Heart left ventricle (tissue), 13 donors: ENCODE measurements around the gene CUL5.

Experiments
- POLR2A ChIP-seq, 2 donors: fragments of 450-650 bp; IDR thresholded peaks; one replicate each; pipeline ENCODE4 v1.6.1; 2017; ENCODE audit warnings: antibody characterized with exemption in 2 of 2, mild to moderate bottlenecking in 2 of 2, moderate library complexity in 2 of 2
- TF ChIP-seq, protein P1 (sequence below), 12 donors: fragments of 200-600 bp; sonication (generic) in 4 of 12; IDR thresholded peaks; one replicate each; pipeline versions ENCODE4 v1.5.0 to v1.8.0; 2018 to 2022; ENCODE audit warnings: antibody characterized with exemption in 12 of 12, mild to moderate bottlenecking in 5 of 12
- donor health status: ischemic (EF 13 %, LVEDD 7.1; RV severe dilation, severe dysfunction).
- donor health status: DM: no; HTN: yes; CAD: no.
- donor health status: DM: no; HTN: no; CAD: no.
- donor health status: ischemic (EF 25% LVEDD 6.9; RV normal size, moderate dysfunction).
- donor health status: ischemic (EF 25% LVEDD 5.7; RV mildly dilated, moderate dysfunction).
- donor health status: ischemic (EF 35%, LVEDD 5.7; RV mildly dilated, moderate dysfunction).
- donor health status: nonischemic (EF 11% LVEDD 7.7; RV severe dilation, severe dysfunction).
- donor health status: DM: yes; HTN: yes; CAD: no.
- donor health status: PGD.
- donor health status: ischemic (EF 29% LVEDD 5.4; RV normal size, mild dysfunction).
- donor health status: nonischemic (EF 23%, LVEDD 6.1; RV moderate dilation, normal function).

DNA sequence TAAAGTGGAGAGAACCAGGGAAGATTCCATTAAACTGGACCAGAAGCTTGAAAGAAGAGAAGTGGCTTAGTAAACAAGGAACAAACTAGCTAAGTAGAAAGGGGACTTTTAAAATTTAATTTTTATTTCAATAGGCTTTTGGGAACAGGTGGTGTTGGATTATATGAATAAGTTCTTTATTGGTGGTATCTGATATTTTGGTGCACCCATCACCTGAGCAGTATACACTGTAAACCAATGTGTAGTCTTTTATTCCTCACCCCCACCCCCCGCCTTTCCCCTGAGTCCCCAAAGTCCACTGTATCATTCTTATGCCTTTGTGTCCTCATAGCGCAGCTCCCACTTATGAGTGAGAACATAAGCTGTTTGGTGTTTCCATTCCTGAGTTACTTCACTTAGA, 120.1 kb downstream of the CUL5 start:
- TF ChIP-seq, protein P1, sequence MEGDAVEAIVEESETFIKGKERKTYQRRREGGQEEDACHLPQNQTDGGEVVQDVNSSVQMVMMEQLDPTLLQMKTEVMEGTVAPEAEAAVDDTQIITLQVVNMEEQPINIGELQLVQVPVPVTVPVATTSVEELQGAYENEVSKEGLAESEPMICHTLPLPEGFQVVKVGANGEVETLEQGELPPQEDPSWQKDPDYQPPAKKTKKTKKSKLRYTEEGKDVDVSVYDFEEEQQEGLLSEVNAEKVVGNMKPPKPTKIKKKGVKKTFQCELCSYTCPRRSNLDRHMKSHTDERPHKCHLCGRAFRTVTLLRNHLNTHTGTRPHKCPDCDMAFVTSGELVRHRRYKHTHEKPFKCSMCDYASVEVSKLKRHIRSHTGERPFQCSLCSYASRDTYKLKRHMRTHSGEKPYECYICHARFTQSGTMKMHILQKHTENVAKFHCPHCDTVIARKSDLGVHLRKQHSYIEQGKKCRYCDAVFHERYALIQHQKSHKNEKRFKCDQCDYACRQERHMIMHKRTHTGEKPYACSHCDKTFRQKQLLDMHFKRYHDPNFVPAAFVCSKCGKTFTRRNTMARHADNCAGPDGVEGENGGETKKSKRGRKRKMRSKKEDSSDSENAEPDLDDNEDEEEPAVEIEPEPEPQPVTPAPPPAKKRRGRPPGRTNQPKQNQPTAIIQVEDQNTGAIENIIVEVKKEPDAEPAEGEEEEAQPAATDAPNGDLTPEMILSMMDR (IDR thresholded peaks at IDR 0.05) = no peak
- TF ChIP-seq POLR2A (IDR thresholded peaks at IDR 0.05) = no peak
